Ectodermal cell (in vitro differentiated cells): Measurements from ENCODE around the gene NAV2.

Experiments
- H3K27ac ChIP-seq: 2 replicates; pipeline ENCODE4 v1.7.0; 2013; ENCODE audit warnings: mild to moderate bottlenecking, low read depth, low read length; ENCODE audit not compliant: insufficient read depth, poor library complexity, severe bottlenecking
- H3K27me3 ChIP-seq: 2 replicates; pipeline ENCODE4 v1.7.0; 2013; ENCODE audit warnings: mild to moderate bottlenecking, low read length; ENCODE audit not compliant: insufficient read depth, control insufficient read depth, poor library complexity, severe bottlenecking
- H3K36me3 ChIP-seq: one replicate; pipeline ENCODE4 v1.7.0; 2013; ENCODE audit warnings: low read length; ENCODE audit not compliant: control insufficient read depth, insufficient read depth
- H3K4me1 ChIP-seq: one replicate; pipeline ENCODE4 v1.7.0; 2013; ENCODE audit warnings: low read length; ENCODE audit not compliant: control insufficient read depth, insufficient read depth
- H3K4me3 ChIP-seq: 2 replicates; pipeline ENCODE4 v1.7.0; 2013; ENCODE audit warnings: low read depth, low read length, control low read depth; ENCODE audit not compliant: insufficient read depth
- H3K9me3 ChIP-seq: 2 replicates; pipeline ENCODE4 v1.7.0; 2013; ENCODE audit warnings: mild to moderate bottlenecking, low read length, moderate library complexity; ENCODE audit not compliant: control insufficient read depth
- WGBS, 2 experiments: methylation state at CpG; one replicate each; pipeline ENCODE4 v1.1.7; 2013; ENCODE audit warnings: missing lambda C conversion rate in 2 of 2; 5-methylcytosine and 5-hydroxymethylcytosine counted together

Gene NAV2

DNA sequence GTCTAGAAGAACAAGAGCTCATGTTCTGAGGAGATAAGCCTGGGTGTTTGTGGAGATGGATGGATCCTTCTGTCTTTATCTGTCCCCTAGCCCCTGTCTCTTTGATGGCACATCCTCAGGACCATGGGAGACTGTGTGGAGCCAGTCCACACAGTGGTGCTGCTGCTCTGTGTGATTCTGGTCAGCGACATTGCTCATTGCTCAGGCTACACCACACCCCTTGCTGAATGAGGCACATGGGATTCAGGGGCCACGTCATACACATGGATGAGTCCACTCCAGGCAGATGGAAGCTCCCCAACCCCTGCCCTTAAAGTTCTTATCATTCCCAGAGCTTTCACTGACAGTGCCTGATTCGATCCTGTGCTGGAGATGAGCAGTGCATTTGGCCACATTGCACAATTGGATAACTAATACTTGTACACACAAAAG lies 222.2 kb downstream of the NAV2 start:
- Histone ChIP-seq H3K4me1 (peaks cover 17% of the 10 kb centered on the region), H3K36me3 (no peaks in the 10 kb centered on the region), H3K27ac (no peak overlapping the region), H3K27me3 (no peaks in the 10 kb centered on the region), H3K4me3 (no peak overlapping the region), H3K9me3 (no peaks in the 10 kb centered on the region)
- 91 to 94% methylated on average over 3 of the region's 3 CpGs for WGBS, 2 experiments

DNA sequence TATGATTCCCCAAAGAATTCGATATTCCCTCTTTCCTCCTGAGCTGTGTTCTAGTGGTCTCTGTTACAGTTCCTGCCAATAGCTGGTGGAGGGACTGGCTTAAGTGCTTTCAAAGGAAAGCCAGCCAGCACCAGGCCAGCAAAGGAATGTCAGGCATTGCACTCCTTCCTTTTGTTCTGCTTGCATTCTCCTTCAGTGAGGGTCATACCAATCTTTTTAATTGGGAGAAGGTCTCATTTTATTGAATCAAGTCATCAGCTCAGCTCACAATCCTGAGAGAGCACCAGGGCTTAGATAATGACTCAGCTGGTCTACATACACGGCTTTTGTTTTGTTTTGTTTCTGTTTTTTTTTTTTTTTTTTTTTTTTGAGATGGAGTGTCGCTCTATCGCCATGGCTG lies 222.9 kb downstream of the NAV2 start:
- WGBS, 2 experiments = 77 to 83% methylated on average over 3 to 4 of the region's 4 CpGs
- Histone ChIP-seq H3K27me3 (no peaks in the 10 kb centered on the region), H3K4me1 (peaks cover 17% of the 10 kb centered on the region), H3K27ac (no peak overlapping the region), H3K4me3 (no peak overlapping the region), H3K9me3 (no peaks in the 10 kb centered on the region), H3K36me3 (no peaks in the 10 kb centered on the region)

- Histone ChIP-seq H3K36me3 (no peaks in the 10 kb centered on the region), H3K4me3 (no peak overlapping the region), H3K9me3 (no peaks in the 10 kb centered on the region), H3K27ac (no peak overlapping the region), H3K4me1 (peaks cover 9% of the 10 kb centered on the region), H3K27me3 (no peaks in the 10 kb centered on the region)
- 94 to 96% methylated on average over 9 of the region's 9 CpGs for WGBS, 2 experiments
Observed at GRCh38 chr11:19936461-19936860, 223.8 kb downstream of the NAV2 start.

- H3K9me3 ChIP-seq = no peaks in the 10 kb centered on the region
- no peaks in the 10 kb centered on the region for H3K36me3 ChIP-seq
- H3K4me1 ChIP-seq = peaks cover 5% of the 10 kb centered on the region
- 64 to 67% methylated on average over 10 of the region's 10 CpGs for WGBS, 2 experiments
- H3K4me3 ChIP-seq = no peak overlapping the region
- no peaks in the 10 kb centered on the region for H3K27me3 ChIP-seq
- no peak overlapping the region for H3K27ac ChIP-seq
Observed at GRCh38 chr11:19938169-19938856, 225.7 kb downstream of the NAV2 start.

GRCh38 chr11:19938866-19939265 lies 226.2 kb downstream of the NAV2 start:
- H3K36me3 ChIP-seq = no peaks in the 10 kb centered on the region
- WGBS, 2 experiments = 94 to 95% methylated on average over 4 of the region's 4 CpGs

GRCh38 chr11:19939415-19939929 lies 226.8 kb downstream of the NAV2 start:
- Histone ChIP-seq H3K36me3 (no peaks in the 10 kb centered on the region), H3K4me3 (no peak overlapping the region), H3K27ac (no peak overlapping the region), H3K4me1 (peaks cover 5% of the 10 kb centered on the region), H3K27me3 (no peaks in the 10 kb centered on the region), H3K9me3 (no peaks in the 10 kb centered on the region)
- WGBS, 2 experiments = 95 to 96% methylated on average over 9 of the region's 9 CpGs

More at GRCh38 chr11:19938866-19939265, 226.2 kb downstream of the NAV2 start:
- no peak overlapping the region for H3K27ac ChIP-seq
- H3K4me1 ChIP-seq = peaks cover 5% of the 10 kb centered on the region
- no peaks in the 10 kb centered on the region for H3K27me3 ChIP-seq
- H3K4me3 ChIP-seq = no peak overlapping the region
- no peaks in the 10 kb centered on the region for H3K9me3 ChIP-seq

DNA sequence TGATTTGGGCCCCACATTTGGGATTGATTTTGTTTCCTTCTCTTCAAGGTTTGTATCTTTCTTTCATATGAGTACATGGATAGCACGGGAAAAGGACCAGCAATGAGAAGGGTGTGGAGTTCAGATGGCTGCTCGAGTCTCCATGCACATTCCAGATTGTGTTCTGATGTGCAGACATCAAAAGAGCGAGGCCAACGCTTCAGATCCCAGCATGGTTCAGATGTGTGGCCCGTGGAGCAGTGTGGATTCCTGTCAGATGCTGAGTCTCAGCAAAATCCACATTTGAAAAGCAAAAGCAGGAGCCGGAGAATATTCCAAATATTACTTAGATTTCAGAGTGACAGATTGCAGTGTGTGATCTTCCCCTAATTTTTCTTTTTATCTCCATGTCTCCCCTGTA lies 228.2 kb downstream of the NAV2 start:
- 96 to 97% methylated on average over 6 of the region's 6 CpGs for WGBS, 2 experiments
- H3K4me1 ChIP-seq = no peaks in the 10 kb centered on the region
- no peaks in the 10 kb centered on the region for H3K9me3 ChIP-seq
- H3K4me3 ChIP-seq = no peak overlapping the region
- H3K36me3 ChIP-seq = no peaks in the 10 kb centered on the region
- no peaks in the 10 kb centered on the region for H3K27me3 ChIP-seq
- no peak overlapping the region for H3K27ac ChIP-seq

- 100% methylated on average over 1 of the region's 1 CpG for WGBS, 2 experiments
- no peaks in the 10 kb centered on the region for H3K27me3 ChIP-seq
- peaks cover 11% of the 10 kb centered on the region for H3K36me3 ChIP-seq
- H3K27ac ChIP-seq = no peak overlapping the region
- H3K9me3 ChIP-seq = no peaks in the 10 kb centered on the region
- no peak overlapping the region for H3K4me3 ChIP-seq
- H3K4me1 ChIP-seq = no peaks in the 10 kb centered on the region
Observed at GRCh38 chr11:19946681-19947080, 234.0 kb downstream of the NAV2 start.

DNA sequence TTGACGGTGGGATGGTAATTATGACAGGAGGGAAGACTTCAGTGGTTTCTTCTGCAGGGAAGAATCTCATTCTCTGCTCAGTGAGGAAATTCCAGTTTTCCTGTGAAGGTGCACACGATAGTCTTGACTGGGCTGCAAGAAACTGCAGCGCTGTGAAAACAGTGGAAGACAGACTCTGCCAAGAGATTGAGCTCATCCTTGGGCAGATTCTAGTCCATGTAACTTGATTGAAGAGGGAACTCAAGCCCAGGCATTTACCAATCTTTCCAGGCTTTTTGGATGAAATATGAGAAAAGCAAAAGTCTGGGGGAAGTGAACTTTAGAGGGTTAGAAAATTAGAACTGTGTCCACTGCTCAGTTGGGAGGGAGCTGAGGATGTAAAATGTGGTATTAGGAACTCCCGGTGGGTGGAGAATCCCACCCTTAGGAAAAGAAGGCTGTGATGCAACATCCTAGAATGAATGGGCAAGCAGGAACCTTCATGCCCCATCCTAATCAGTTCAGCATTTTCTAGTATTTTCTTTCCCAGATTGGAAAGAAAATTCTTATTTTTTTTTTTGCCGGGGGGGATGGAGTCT lies 235.0 kb downstream of the NAV2 start:
- WGBS, 2 experiments = 77 to 78% methylated on average over 5 of the region's 5 CpGs
- Histone ChIP-seq H3K27ac (no peak overlapping the region), H3K9me3 (no peaks in the 10 kb centered on the region), H3K27me3 (no peaks in the 10 kb centered on the region), H3K36me3 (peaks cover 11% of the 10 kb centered on the region), H3K4me3 (no peak overlapping the region), H3K4me1 (no peaks in the 10 kb centered on the region)

DNA sequence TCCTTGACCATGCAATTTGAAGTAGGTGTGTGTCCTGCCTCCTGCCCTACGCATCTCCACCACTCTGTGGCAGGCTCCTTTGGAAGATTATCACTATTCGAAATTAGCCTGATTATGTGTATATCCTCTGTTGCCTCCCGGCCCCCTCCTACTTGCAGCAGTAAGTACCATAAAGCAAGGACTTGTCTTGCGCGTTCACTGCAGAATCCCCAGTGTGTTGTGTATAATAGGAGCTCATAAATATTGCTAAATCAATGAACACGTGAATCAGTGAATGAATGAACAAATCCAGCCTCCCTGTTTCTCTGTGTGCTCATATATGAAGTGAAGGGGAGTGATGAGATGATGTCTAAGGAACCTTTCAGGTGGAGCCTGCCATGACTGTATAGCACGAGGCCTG lies 237.0 kb downstream of the NAV2 start:
- Histone ChIP-seq H3K36me3 (peaks cover 11% of the 10 kb centered on the region), H3K27ac (no peak overlapping the region), H3K4me1 (peaks cover 11% of the 10 kb centered on the region), H3K4me3 (no peak overlapping the region), H3K27me3 (no peaks in the 10 kb centered on the region), H3K9me3 (no peaks in the 10 kb centered on the region)
- WGBS, 2 experiments = 94 to 98% methylated on average over 7 of the region's 7 CpGs
